SK-N-MC (cell line): ENCODE results near the gene ARHGEF2.

Source experiments
- DNase-seq: peaks from one replicate; pipeline ENCODE4 v3.0.0-alpha.2; 2011; ENCODE audit warnings: low read depth, low spot score
- H3K27ac ChIP-seq: fragments of 200-600 bp; sonication (generic); 2 replicates; pipeline ENCODE4 v1.5.1; 2016; ENCODE audit warnings: mixed run types
- H3K36me3 ChIP-seq: fragments of 200-600 bp; sonication (generic); 2 replicates; pipeline ENCODE4 v1.6.1; 2017; ENCODE audit warnings: antibody characterized with exemption, low read length, mixed read lengths; ENCODE audit not compliant: insufficient read depth
- H3K4me3 ChIP-seq: fragments of 200-600 bp; sonication (generic); 2 replicates; pipeline ENCODE4 v1.5.1; 2016
- H3K9ac ChIP-seq: fragments of 200-600 bp; sonication (generic); 2 replicates; pipeline ENCODE4 v1.8.0; 2017; ENCODE audit warnings: mixed run types, mixed read lengths; ENCODE audit not compliant: insufficient read length
- H3K9me3 ChIP-seq: fragments of 200-600 bp; sonication (generic); 2 replicates; pipeline ENCODE4 v1.6.1; 2017; ENCODE audit warnings: low read depth, mild to moderate bottlenecking, antibody characterized with exemption, low read length, moderate library complexity, mixed read lengths
- EZH2 ChIP-seq: fragments of 200-600 bp; sonication (generic); IDR thresholded peaks from one replicate; pipeline ENCODE4 v1.6.1; 2017; ENCODE audit warnings: antibody characterized with exemption
- FOXP2 ChIP-seq: optimal IDR thresholded peaks from 2 replicates; pipeline ENCODE3; 2011; ENCODE audit warnings: mild to moderate bottlenecking, moderate library complexity; ENCODE audit not compliant: insufficient read depth; ENCODE audit errors: extremely low read length, control extremely low read depth
- POLR2AphosphoS5 ChIP-seq: IDR thresholded peaks from 2 replicates; pipeline ENCODE4 v1.6.1; 2012; ENCODE audit warnings: mild to moderate bottlenecking, low read depth, low read length, borderline replicate concordance

ARHGEF2 gene

DNA sequence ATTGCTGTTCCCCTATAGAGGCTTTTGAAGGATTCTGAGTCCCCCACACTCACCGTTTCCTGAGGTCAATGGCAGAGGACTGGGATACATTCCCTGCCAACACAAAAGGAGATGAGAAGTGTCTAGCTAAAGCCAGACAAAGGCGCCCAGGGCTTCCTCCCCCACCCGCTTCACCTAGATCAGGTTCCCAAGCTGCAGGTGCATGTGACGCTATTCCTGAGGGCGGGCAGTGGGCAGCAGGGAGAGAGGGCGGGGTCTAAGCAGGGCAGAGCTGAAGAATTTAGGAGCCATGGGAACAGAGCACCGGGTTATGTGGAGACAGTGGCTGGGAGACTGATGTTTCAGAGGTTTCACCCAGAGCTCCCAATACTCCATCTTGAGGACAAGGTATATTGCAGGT lies 6.0 kb upstream of the ARHGEF2 start:
- TF ChIP-seq FOXP2 (no peak), POLR2AphosphoS5 (no peak), EZH2 (no peak)
- Histone ChIP-seq H3K9ac (peak overlapping the region; percentile 70), H3K36me3 (peaks cover 4% of the 10 kb centered on the region; the same call in 1 of the 2 replicates), H3K27ac (peak overlapping the region; percentile 95), H3K4me3 (no peak overlapping the region), H3K9me3 (no peaks in the 10 kb centered on the region)
- DNase-seq, result no peak

DNA sequence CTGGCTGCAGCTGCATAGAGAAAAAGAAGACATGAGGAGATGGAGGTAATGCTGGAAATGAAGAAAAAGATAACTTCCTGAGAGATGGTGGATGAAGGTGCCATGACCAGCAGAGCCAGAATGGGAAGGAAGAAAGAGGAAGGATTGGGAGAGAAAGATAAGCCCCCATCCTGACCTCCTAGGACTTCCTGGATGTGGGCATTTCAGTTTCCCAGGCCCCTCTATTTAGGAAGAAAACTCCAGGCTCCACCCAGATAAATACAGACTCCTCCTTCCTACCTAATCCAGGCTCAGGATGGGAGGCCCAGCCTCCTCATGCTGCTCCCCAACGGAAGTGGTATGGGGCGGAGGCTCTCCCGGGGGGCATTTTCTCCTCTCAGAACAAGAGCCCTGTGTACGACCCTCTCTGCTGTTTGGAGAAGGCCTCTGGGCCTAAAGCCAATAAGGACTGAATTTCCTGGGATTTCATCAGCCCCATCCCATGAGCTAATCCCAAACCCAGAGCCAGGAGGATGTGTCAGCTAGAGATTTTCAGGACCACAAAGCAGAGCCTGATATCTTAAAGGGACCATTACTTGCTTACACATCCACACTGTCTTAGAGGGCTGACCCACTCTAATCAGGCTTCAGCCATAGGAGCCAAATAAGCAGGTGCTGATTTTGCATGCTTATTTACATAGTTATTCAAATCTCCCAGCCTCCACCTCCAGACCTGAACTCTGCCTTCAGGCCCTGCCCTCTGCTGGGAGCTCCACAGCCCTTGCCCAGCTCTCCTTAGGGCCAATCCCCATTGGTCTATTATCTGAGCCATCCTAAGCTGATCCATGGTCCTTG lies 5.1 kb upstream of the ARHGEF2 start:
- peak; percentile 95 for DNase-seq
- Histone ChIP-seq H3K27ac (peak overlapping the region; percentile 95), H3K36me3 (peaks cover 4% of the 10 kb centered on the region; the same call in 1 of the 2 replicates), H3K4me3 (peak overlapping the region; percentile 93), H3K9me3 (no peaks in the 10 kb centered on the region), H3K9ac (peak overlapping the region; percentile 81)
- TF ChIP-seq POLR2AphosphoS5 (no peak; the same call in 1 of the 2 replicates), FOXP2 (peak; percentile 44)

DNA sequence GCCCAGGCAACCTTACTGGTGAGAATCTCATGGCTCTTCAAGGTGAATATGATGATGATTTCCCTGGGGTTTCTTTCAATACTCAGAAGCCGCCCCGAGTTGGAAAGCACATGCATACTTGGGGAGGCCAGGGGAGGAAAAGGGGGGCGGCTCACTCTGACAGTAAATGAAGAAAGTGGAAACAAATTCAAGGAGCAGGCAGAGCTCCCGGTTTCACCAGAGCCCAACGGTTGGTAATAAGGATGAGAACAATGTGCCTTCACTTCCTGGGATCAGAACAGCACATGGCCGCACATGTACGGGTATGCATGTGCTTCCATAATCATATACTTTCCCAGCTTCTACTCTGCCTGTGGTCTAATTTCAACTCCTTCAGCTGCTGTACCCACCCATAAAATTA lies 3.8 kb upstream of the ARHGEF2 start:
- Histone ChIP-seq H3K36me3 (peaks cover 4% of the 10 kb centered on the region; the same call in 1 of the 2 replicates), H3K9ac (peak overlapping the region; percentile 81), H3K4me3 (peak overlapping the region; percentile 93), H3K9me3 (no peaks in the 10 kb centered on the region), H3K27ac (peak overlapping the region; percentile 95)
- DNase-seq, result no peak
- no peak for TF ChIP-seq EZH2
- TF ChIP-seq FOXP2, result no peak
- TF ChIP-seq POLR2AphosphoS5, result no peak

DNA sequence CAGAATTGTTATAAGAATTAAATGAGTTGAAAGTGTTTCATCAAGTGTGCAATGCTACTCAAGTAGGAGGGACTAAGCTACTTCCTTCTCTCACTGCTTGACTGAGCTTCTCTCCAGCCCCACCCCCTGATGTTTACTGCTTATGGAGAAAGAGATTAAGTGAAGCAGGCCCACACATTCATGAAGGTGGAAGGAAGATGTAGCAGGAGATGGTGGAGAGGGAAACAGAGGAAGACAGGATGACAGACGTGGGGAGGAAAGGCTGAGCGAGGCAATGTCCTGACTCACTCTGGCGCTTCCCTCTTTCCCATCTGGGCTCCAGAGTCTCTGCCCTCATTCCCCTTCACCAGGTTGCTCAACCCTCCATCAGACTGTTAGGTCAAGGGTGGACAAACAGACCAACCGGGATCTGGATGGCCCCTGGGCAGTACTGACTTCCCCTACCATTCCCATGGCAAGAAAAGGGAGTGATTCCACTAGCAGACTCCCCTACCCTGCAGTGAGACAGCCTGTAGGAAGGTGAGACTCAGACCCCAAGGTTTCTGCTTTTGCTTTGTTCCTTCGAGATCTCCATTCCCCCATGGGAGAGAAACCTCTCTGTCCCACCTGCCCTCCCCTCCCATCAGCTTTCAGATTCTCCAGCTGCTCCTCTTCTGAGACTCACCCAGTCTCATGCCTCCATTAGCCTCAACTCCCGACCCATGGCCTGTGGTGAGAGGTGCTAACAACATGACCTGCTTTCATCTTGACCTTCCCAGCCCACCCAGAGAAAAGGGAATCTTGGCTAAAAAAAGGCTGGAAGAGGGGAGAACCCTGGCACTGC lies 3.1 kb upstream of the ARHGEF2 start:
- no peak for DNase-seq
- Histone ChIP-seq H3K9ac (peak overlapping the region; percentile 81), H3K9me3 (no peaks in the 10 kb centered on the region), H3K27ac (peak overlapping the region; percentile 95), H3K4me3 (peak overlapping the region; percentile 93), H3K36me3 (peaks cover 4% of the 10 kb centered on the region; the same call in 1 of the 2 replicates)
- TF ChIP-seq POLR2AphosphoS5 (no peak), EZH2 (no peak), FOXP2 (no peak)

DNA sequence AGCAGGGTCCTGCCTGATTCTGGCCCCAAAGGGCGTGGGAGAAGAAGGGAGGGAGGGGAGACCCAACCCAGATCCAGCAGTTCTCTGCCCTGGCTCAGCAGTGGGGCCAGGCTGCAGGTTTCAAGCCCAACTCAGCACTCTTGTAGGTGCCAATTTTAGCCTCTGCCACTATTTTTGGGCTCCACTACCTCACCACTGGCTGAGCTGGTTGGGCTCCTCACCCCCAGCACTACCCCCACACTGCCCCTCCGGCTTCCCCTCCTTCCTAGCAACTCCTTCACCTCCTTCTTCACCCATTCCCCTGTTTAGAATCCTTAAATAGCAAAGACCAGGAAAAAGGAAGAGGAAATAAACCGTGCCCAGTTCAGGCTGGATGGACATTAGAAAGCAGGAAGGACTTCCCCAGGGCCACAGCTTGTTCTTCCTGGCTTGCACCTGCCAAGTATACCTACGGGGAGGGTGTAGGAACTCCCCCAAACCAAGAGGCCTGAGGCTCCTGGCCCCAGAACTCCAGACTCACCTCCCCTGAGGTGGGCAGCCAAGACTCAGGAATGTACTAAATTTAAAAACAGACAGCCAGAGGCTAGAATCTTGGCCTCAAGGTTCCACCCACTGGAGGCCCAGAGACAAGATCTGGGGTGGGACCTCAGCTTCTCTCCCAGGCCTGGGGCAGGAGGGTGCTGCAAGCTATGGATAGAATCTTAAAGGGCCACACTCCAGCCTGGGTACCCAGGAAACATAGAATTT lies 1.4 kb upstream of the ARHGEF2 start:
- TF ChIP-seq EZH2 (no peak), POLR2AphosphoS5 (no peak), FOXP2 (no peak)
- peak overlapping the region; percentile 92 for H3K9ac ChIP-seq
- no peak for DNase-seq
- peak overlapping the region; percentile 89 for H3K27ac ChIP-seq
- peak overlapping the region; percentile 93 for H3K4me3 ChIP-seq
- H3K36me3 ChIP-seq, result peaks cover 14% of the 10 kb centered on the region; the same call in 1 of the 2 replicates
- no peaks in the 10 kb centered on the region for H3K9me3 ChIP-seq

DNA sequence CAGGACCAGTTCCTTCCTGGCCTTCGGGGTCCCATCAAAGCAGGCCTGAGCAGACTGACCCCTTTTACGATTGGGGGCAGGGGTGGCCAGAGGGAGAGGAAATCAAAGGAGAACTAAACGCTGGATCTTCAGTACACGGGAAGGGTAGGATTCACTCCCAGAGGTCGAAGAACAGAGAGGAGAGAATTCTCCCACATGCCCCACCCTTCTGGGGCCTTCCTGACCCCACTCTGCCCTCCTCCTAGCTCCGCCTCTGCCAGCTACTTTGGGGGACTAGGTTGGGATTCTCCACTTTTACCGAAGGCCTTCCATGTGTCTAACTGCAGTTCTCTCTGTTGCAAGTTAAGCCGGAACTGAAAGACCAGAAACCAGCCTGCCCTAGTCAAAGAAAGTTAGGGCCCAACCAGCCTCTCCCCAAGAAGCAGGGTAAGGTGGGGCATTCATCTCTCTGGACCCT lies 654 bp upstream of the ARHGEF2 start:
- peak overlapping the region; percentile 93 for H3K4me3 ChIP-seq
- H3K9ac ChIP-seq, result peak overlapping the region; percentile 92
- no peak for DNase-seq
- H3K36me3 ChIP-seq, result peaks cover 21% of the 10 kb centered on the region
- H3K9me3 ChIP-seq, result no peaks in the 10 kb centered on the region
- H3K27ac ChIP-seq, result peak overlapping the region; percentile 89
- TF ChIP-seq FOXP2 (no peak), EZH2 (no peak), POLR2AphosphoS5 (no peak)

DNA sequence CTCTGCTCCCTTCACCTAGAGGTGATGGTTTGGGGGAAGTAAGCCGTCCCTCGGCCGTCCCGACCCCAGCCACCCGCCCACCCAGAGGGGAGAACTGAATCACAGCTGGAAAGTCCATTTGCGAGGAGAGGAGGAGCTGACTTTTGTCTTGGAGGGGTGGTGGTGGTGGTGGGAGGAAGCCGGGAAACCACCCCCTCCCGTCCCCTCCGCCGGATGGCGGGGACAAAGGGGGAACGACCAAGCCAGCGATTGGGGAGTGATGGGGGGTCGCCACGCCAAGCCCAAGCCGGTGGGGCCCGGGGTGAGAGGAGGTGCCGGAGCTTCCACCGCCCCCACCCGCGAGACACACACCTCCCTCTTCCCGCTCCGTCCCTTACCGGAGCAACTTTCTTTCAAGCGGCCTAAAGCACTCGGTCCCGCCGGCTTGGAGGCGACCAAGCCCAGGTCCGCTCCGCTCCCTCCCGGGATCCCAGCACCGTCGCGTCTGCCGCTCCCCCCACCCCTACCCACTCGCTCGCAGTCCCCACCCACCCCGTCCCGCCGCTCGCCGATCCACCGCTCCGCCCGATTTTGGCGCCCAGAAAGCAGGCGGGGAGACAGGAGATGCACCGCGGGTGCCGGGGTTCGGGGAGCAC lies 540 bp downstream of the ARHGEF2 start:
- no peak for DNase-seq
- TF ChIP-seq EZH2 (no peak), POLR2AphosphoS5 (no peak), FOXP2 (no peak)
- Histone ChIP-seq H3K36me3 (peaks cover 27% of the 10 kb centered on the region), H3K27ac (peak overlapping the region; percentile 89), H3K9me3 (no peaks in the 10 kb centered on the region), H3K9ac (peak overlapping the region; percentile 92), H3K4me3 (peak overlapping the region; percentile 93)
